ENCODE measurements around the gene DNASE1L3. TPM values are rescaled to one million over a fixed set of nuclear protein-coding genes. Genes with fewer than 3 reads are reported as not detected.

Gene DNASE1L3
- total RNA-seq, 1 donor from 2014 or later = 10.0 TPM

- TF ChIP-seq CTCF (IDR thresholded peaks at IDR 0.05) = no peak
- Histone ChIP-seq H3K27ac (no peak overlapping the region), H3K9me3 (no peaks in the 10 kb centered on the region), H3K27me3 (no peaks in the 10 kb centered on the region), H3K4me1 (peaks cover 0 to 10% of the 10 kb centered on the region in 2 donors), H3K36me3 (no peaks in the 10 kb centered on the region), H3K4me3 (no peak overlapping the region)
- DNase-seq (ENCODE audit: low spot score in 2 of 2) = no peak
- intact Hi-C loops (cut with DNase I) = no loop called here
Observed at GRCh38 chr3:58193682-58194407, 16.9 kb downstream of the DNASE1L3 start.

- no peaks in the 10 kb centered on the region for H3K4me1 ChIP-seq
Observed at GRCh38 chr3:58192069-58192468, 18.7 kb downstream of the DNASE1L3 start.

GRCh38 chr3:58191361-58191991 is 19.3 kb downstream of the DNASE1L3 start:
- no peak for TF ChIP-seq CTCF (IDR thresholded peaks at IDR 0.05)
- DNase-seq (ENCODE audit: low spot score in 2 of 2) = no peak
- Histone ChIP-seq H3K9me3 (no peaks in the 10 kb centered on the region), H3K27me3 (no peaks in the 10 kb centered on the region), H3K36me3 (no peaks in the 10 kb centered on the region), H3K4me1 (no peaks in the 10 kb centered on the region), H3K27ac (no peak overlapping the region), H3K4me3 (no peak overlapping the region)
- intact Hi-C loops (cut with DNase I) = no loop called here

More at GRCh38 chr3:58192069-58192468, 18.7 kb downstream of the DNASE1L3 start:
- intact Hi-C loops (cut with DNase I) = no loop called here
- no peak for TF ChIP-seq CTCF (IDR thresholded peaks at IDR 0.05)
- Histone ChIP-seq H3K9me3 (no peaks in the 10 kb centered on the region), H3K36me3 (no peaks in the 10 kb centered on the region), H3K4me3 (no peak overlapping the region), H3K27ac (no peak overlapping the region), H3K27me3 (no peaks in the 10 kb centered on the region)
- DNase-seq (ENCODE audit: low spot score in 2 of 2) = no peak

GRCh38 chr3:58190882-58191281 is 19.9 kb downstream of the DNASE1L3 start:
- Histone ChIP-seq H3K4me1 (no peaks in the 10 kb centered on the region), H3K27me3 (no peaks in the 10 kb centered on the region), H3K36me3 (no peaks in the 10 kb centered on the region), H3K4me3 (no peak overlapping the region), H3K27ac (no peak overlapping the region), H3K9me3 (no peaks in the 10 kb centered on the region)
- DNase-seq (ENCODE audit: low spot score in 2 of 2) = no peak
- no peak for TF ChIP-seq CTCF (IDR thresholded peaks at IDR 0.05)
- intact Hi-C loops (cut with DNase I) = no loop called here

- Histone ChIP-seq H3K4me3 (no peak overlapping the region), H3K27ac (no peak overlapping the region), H3K4me1 (no peaks in the 10 kb centered on the region), H3K9me3 (no peaks in the 10 kb centered on the region), H3K27me3 (no peaks in the 10 kb centered on the region), H3K36me3 (no peaks in the 10 kb centered on the region)
- DNase-seq (ENCODE audit: low spot score in 2 of 2) = no peak
- intact Hi-C loops (cut with DNase I) = no loop called here
- no peak for TF ChIP-seq CTCF (IDR thresholded peaks at IDR 0.05)
Observed at GRCh38 chr3:58190291-58190690, 20.5 kb downstream of the DNASE1L3 start.

All from ascending aorta (tissue), 2 donors.